GM23338 (cell line): ENCODE results near the gene ESPN. TPM values are rescaled to one million over a fixed set of nuclear protein-coding genes. Genes with fewer than 3 reads are reported as not detected.

Source experiments
- ATAC-seq: fragments of 200-7000 bp; cut with Tn5 transposase; 3 replicates; pipeline ENCODE4 v1.9.1; 2020
- DNase-seq: peaks from one replicate; pipeline ENCODE4 v3.0.0-alpha.2; 2015; ENCODE audit warnings: low spot score
- H2AFZ ChIP-seq: fragments of 200-600 bp; sonication (generic); 2 replicates; pipeline ENCODE4 v1.8.0; 2016; ENCODE audit warnings: antibody characterized with exemption, mild to moderate bottlenecking, moderate library complexity
- H3F3A ChIP-seq: fragments of 200-600 bp; sonication (generic); replicated peaks from 2 replicates; pipeline ENCODE4 v1.8.0; 2017; ENCODE audit warnings: antibody characterized with exemption, mixed run types, low read depth
- H3K27ac ChIP-seq: fragments of 200-600 bp; sonication (generic); 2 replicates; pipeline ENCODE4 v1.6.1; 2016; ENCODE audit warnings: low read depth
- H3K27me3 ChIP-seq: fragments of 200-600 bp; sonication (generic); 2 replicates; pipeline ENCODE4 v1.8.0; 2016; ENCODE audit warnings: mild to moderate bottlenecking, mixed run types, moderate library complexity; ENCODE audit not compliant: insufficient read depth
- H3K36me3 ChIP-seq: fragments of 200-600 bp; sonication (generic); 2 replicates; pipeline ENCODE4 v1.8.0; 2016; ENCODE audit warnings: mild to moderate bottlenecking; ENCODE audit not compliant: insufficient read depth
- H3K4me1 ChIP-seq: fragments of 200-600 bp; sonication (generic); 2 replicates; pipeline ENCODE4 v1.8.0; 2016; ENCODE audit warnings: mild to moderate bottlenecking, moderate library complexity; ENCODE audit not compliant: insufficient read depth
- H3K4me2 ChIP-seq: fragments of 200-600 bp; sonication (generic); 2 replicates; pipeline ENCODE4 v1.7.1; 2017; ENCODE audit warnings: mixed run types
- H3K4me3 ChIP-seq: fragments of 200-600 bp; sonication (generic); 2 replicates; pipeline ENCODE4 v1.6.1; 2016; ENCODE audit warnings: mixed run types
- H3K79me2 ChIP-seq: fragments of 200-600 bp; sonication (generic); replicated peaks from 2 replicates; pipeline ENCODE4 v1.8.0; 2017; ENCODE audit warnings: mild to moderate bottlenecking; ENCODE audit not compliant: insufficient read depth
- H3K9me2 ChIP-seq: fragments of 200-600 bp; sonication (generic); 2 replicates; pipeline ENCODE4 v1.8.0; 2017; ENCODE audit not compliant: insufficient read depth
- H4K20me1 ChIP-seq: fragments of 200-600 bp; sonication (generic); replicated peaks from 2 replicates; pipeline ENCODE4 v1.8.0; 2017; ENCODE audit warnings: mild to moderate bottlenecking; ENCODE audit not compliant: insufficient read depth
- H3K27ac Mint-ChIP-seq: 2 replicates; pipeline ENCODE4 v1.8.0; 2020; ENCODE audit warnings: inconsistent platforms, mild to moderate bottlenecking, moderate library complexity, mixed read lengths
- H3K27me3 Mint-ChIP-seq: 3 replicates; pipeline ENCODE4 v1.8.0; 2022; ENCODE audit warnings: low read depth, mild to moderate bottlenecking, moderate library complexity, mixed read lengths, inconsistent platforms; ENCODE audit not compliant: insufficient read depth, poor library complexity
- H3K36me3 Mint-ChIP-seq: 3 replicates; pipeline ENCODE4 v1.8.0; 2021; ENCODE audit warnings: low read depth, mild to moderate bottlenecking, inconsistent platforms, moderate library complexity, mixed read lengths
- H3K4me1 Mint-ChIP-seq: 3 replicates; pipeline ENCODE4 v1.8.0; 2020; ENCODE audit warnings: mild to moderate bottlenecking, inconsistent platforms, mixed read lengths
- H3K4me3 Mint-ChIP-seq: 3 replicates; pipeline ENCODE4 v1.8.0; 2021; ENCODE audit warnings: moderate library complexity, mild to moderate bottlenecking, inconsistent platforms, mixed read lengths
- H3K9me3 Mint-ChIP-seq: 3 replicates; pipeline ENCODE4 v1.8.0; 2020; ENCODE audit warnings: moderate library complexity, mild to moderate bottlenecking, inconsistent platforms, mixed read lengths
- CREB1 ChIP-seq: fragments of 250-450 bp; sonication (Bioruptor Pico); IDR thresholded peaks from 2 replicates; pipeline ENCODE4 v1.5.0; 2020; ENCODE audit warnings: low read depth, mild to moderate bottlenecking, moderate library complexity
- CTCF ChIP-seq, 2 experiments: fragments of 200-600 bp in 1 of 2; sonication (generic) in 1 of 2; conservative IDR thresholded peaks; 2 replicates each; pipeline versions ENCODE4 v1.5.1 to v1.6.1; 2016 to 2017; ENCODE audit warnings: antibody characterized with exemption in 2 of 2, low read depth in 2 of 2, mild to moderate bottlenecking in 2 of 2, moderate library complexity in 1 of 2
- ETS1 ChIP-seq: IDR thresholded peaks from 2 replicates; pipeline ENCODE4 v1.6.1; 2016; ENCODE audit warnings: antibody characterized with exemption
- EZH2 ChIP-seq: fragments of 200-600 bp; sonication (generic); IDR thresholded peaks from one replicate; pipeline ENCODE4 v1.8.0; 2017; ENCODE audit warnings: antibody characterized with exemption, mild to moderate bottlenecking, low read depth; ENCODE audit not compliant: unreplicated experiment
- NANOG ChIP-seq: IDR thresholded peaks from 2 replicates; pipeline ENCODE4 v1.6.1; 2016; ENCODE audit warnings: antibody characterized with exemption, borderline replicate concordance
- POLR2AphosphoS5 ChIP-seq: IDR thresholded peaks from 2 replicates; pipeline ENCODE4 v1.6.1; 2016; ENCODE audit warnings: antibody characterized with exemption, low read depth
- REST ChIP-seq: IDR thresholded peaks from one replicate; pipeline ENCODE4 v1.6.1; 2018; ENCODE audit warnings: antibody characterized with exemption; ENCODE audit not compliant: unreplicated experiment
- ZNF331 ChIP-seq: fragments of 250-450 bp; sonication (Bioruptor Pico); IDR thresholded peaks from 2 replicates; pipeline ENCODE4 v1.5.0; 2020; ENCODE audit warnings: low read depth, mild to moderate bottlenecking, moderate library complexity
- ZNF462 ChIP-seq: fragments of 250-450 bp; sonication (Bioruptor Pico); IDR thresholded peaks from 2 replicates; pipeline ENCODE4 v1.5.0; 2020; ENCODE audit warnings: mild to moderate bottlenecking, moderate library complexity
- polyA plus RNA-seq: library from polyadenylated mRNA; unstranded; fragments of >200 nt; fragmentation: Nextera tagmentation; extraction: Ambion mirVana; gene quantifications from 2 replicates; pipeline ENCODE4 v1.2.1, GENCODE V29; 2016
- total RNA-seq: library from RNA; depleted of rRNA; stranded (reverse); fragments of >200 nt; shearing (Covaris generic); gene quantifications from 2 replicates; pipeline ENCODE4 v1.2.3, GENCODE V29; 2014

Gene ESPN
- total and polyA plus RNA-seq, 2 experiments from 2014 or later, result 12.2 to 13.6 TPM

GRCh38 chr1:6462412-6463119 is 38.0 kb downstream of the ESPN start (continued):
- no peak for TF ChIP-seq ZNF462 (CRISPR knock-in tag)
- no peak for TF ChIP-seq EZH2
- TF ChIP-seq CTCF (conservative IDR thresholded peaks at IDR 0.05; ENCODE audit: low read depth in 2 of 2), result no peak
- TF ChIP-seq ZNF331, result no peak
- no peak for TF ChIP-seq NANOG

- Histone ChIP-seq H3K79me2 (no peaks in the 10 kb centered on the region), H3K9me2 (no peaks in the 10 kb centered on the region), H3K36me3 (no peaks in the 10 kb centered on the region), H2AFZ (no peak overlapping the region), H3K27me3 (peaks cover 5% of the 10 kb centered on the region; the same call in 1 of the 2 replicates), H3K4me3 (no peak overlapping the region), H4K20me1 (no peaks in the 10 kb centered on the region), H3K4me1 (peaks cover 12% of the 10 kb centered on the region), H3K4me2 (no peak overlapping the region), H3K27ac (no peak overlapping the region), H3F3A (peaks cover 14% of the 10 kb centered on the region; the same call in 1 of the 2 replicates)
- no peak for DNase-seq
- H3K9me3 Mint-ChIP-seq, result no peaks in the 10 kb centered on the region; the same call in 2 of the 3 replicates
- no peak overlapping the region for H3K4me3 Mint-ChIP-seq
- peaks cover 20% of the 10 kb centered on the region for H3K4me1 Mint-ChIP-seq
- H3K27me3 Mint-ChIP-seq, result peaks cover 14% of the 10 kb centered on the region
- peaks cover 15% of the 10 kb centered on the region for H3K36me3 Mint-ChIP-seq
- no peak overlapping the region for H3K27ac Mint-ChIP-seq
- ATAC-seq, result no peak
- no peak for TF ChIP-seq EZH2
- no peak for TF ChIP-seq CREB1 (CRISPR knock-in tag)
- no peak for TF ChIP-seq NANOG
- TF ChIP-seq ETS1, result no peak
- TF ChIP-seq ZNF331, result no peak
- TF ChIP-seq CTCF (conservative IDR thresholded peaks at IDR 0.05; ENCODE audit: low read depth in 2 of 2), result no peak
- no peak for TF ChIP-seq POLR2AphosphoS5
- no peak for TF ChIP-seq REST
Observed at GRCh38 chr1:6463120-6463412, 38.5 kb downstream of the ESPN start.
